ENCODE measurements around the gene AMDHD2. TPM values are rescaled to one million over a fixed set of nuclear protein-coding genes. Genes with fewer than 3 reads are reported as not detected.

Gene AMDHD2
- total and polyA plus RNA-seq, 2 of the 13 experiments (the other 11 are each of a cell fraction or from before 2014, with no cell fraction given): 33.5 to 39.1 TPM

- TF ChIP-seq ZBTB8A (CRISPR knock-in tag; IDR thresholded peaks at IDR 0.05; ENCODE audit: borderline replicate concordance, low read depth) (no peak), ZNF839 (CRISPR knock-in tag; IDR thresholded peaks at IDR 0.05; ENCODE audit: borderline replicate concordance) (no peak), RXRA (CRISPR knock-in tag; IDR thresholded peaks at IDR 0.05) (peak; percentile 98), GMEB1 (CRISPR knock-in tag; IDR thresholded peaks at IDR 0.05; ENCODE audit: borderline replicate concordance) (peak; percentile 73; the same call in 1 of the 2 replicates), TEAD3 (CRISPR knock-in tag; optimal IDR thresholded peaks at IDR 0.05; ENCODE audit: borderline replicate concordance) (peak; percentile 68), HOXA3 (CRISPR knock-in tag; IDR thresholded peaks at IDR 0.05) (peak; percentile 79), ZFX (CRISPR knock-in tag; IDR thresholded peaks at IDR 0.05; ENCODE audit: low read depth) (peak; percentile 56; the same call in 1 of the 2 replicates), RFXANK (CRISPR knock-in tag; IDR thresholded peaks at IDR 0.05) (no peak), NFIC (IDR thresholded peaks at IDR 0.05; ENCODE audit: low read length) (peak; percentile 68; the same call in 1 of the 2 replicates), ZNF644 (CRISPR knock-in tag; IDR thresholded peaks at IDR 0.05; ENCODE audit: low read depth) (peak; percentile 41; the same call in 1 of the 2 replicates), CSRNP2 (CRISPR knock-in tag; conservative IDR thresholded peaks at IDR 0.05; ENCODE audit: low read depth) (no peak), PHF20 (CRISPR knock-in tag; IDR thresholded peaks at IDR 0.05) (peak; percentile 60; the same call in 1 of the 2 replicates), GABPB1 (CRISPR knock-in tag; IDR thresholded peaks at IDR 0.05) (peak; percentile 54), REST (IDR thresholded peaks at IDR 0.05; ENCODE audit: borderline replicate concordance in 1 of 2, low read depth in 1 of 2, low read length in 2 of 2) (0 out of 4 replicates have a peak, but pooled peaks of 1 of the 2 experiments have one; percentile 28), YEATS4 (CRISPR knock-in tag; IDR thresholded peaks at IDR 0.05; ENCODE audit: borderline replicate concordance) (peak; percentile 58; the same call in 1 of the 2 replicates), ZBTB42 (CRISPR knock-in tag; IDR thresholded peaks at IDR 0.05) (no peak), GMEB2 (CRISPR knock-in tag; IDR thresholded peaks at IDR 0.05; ENCODE audit: low read depth) (no peak)
- TF ChIP-seq, protein P1, sequence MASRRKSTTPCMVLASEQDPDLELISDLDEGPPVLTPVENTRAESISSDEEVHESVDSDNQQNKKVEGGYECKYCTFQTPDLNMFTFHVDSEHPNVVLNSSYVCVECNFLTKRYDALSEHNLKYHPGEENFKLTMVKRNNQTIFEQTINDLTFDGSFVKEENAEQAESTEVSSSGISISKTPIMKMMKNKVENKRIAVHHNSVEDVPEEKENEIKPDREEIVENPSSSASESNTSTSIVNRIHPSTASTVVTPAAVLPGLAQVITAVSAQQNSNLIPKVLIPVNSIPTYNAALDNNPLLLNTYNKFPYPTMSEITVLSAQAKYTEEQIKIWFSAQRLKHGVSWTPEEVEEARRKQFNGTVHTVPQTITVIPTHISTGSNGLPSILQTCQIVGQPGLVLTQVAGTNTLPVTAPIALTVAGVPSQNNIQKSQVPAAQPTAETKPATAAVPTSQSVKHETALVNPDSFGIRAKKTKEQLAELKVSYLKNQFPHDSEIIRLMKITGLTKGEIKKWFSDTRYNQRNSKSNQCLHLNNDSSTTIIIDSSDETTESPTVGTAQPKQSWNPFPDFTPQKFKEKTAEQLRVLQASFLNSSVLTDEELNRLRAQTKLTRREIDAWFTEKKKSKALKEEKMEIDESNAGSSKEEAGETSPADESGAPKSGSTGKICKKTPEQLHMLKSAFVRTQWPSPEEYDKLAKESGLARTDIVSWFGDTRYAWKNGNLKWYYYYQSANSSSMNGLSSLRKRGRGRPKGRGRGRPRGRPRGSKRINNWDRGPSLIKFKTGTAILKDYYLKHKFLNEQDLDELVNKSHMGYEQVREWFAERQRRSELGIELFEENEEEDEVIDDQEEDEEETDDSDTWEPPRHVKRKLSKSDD (CRISPR knock-in tag; IDR thresholded peaks at IDR 0.05; ENCODE audit: low read depth): peak; percentile 34; the same call in 1 of the 2 replicates
Measured at GRCh38 chr16:2524339-2524938, 4.3 kb downstream of the AMDHD2 start (continued).
